GM12892 (cell line): ENCODE results near the gene DOK6.

Source experiments
- POLR2A ChIP-seq: IDR thresholded peaks from 2 replicates; pipeline ENCODE4 v1.6.1; 2011; ENCODE audit warnings: low read depth, low read length, control low read depth
- POLR2AphosphoS5 ChIP-seq: IDR thresholded peaks from 2 replicates; pipeline ENCODE4 v1.6.1; 2011; ENCODE audit warnings: low read depth, low read length, control low read depth
- TAF1 ChIP-seq: IDR thresholded peaks from 2 replicates; pipeline ENCODE4 v1.6.1; 2011; ENCODE audit warnings: low read depth, mild to moderate bottlenecking, control low read depth, low read length, borderline replicate concordance

DNA sequence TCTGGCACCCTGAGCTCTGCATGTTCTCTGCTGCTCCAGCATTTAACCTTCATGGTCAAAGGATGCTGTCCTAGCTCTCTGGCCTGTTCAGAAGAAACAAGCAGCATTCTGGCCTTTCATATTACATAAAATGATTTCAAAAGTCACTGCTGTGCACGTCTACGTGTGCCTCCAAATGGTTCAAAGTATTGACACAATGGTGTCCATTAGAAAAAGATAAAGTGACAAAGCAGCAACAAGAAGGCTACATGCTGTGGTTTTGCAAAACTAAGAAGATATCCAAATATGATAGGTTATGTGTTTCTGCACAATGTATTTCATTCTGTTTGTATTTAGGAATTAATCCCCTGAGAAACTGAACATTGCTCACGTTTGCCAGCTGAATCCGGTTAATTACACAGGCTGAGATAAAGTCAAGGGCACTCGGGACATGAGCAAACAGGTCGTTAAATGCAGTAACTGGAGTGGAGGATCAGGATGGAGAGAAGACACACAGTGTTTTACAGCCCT lies 258.5 kb downstream of the DOK6 start:
- TF ChIP-seq POLR2AphosphoS5 (no peak), TAF1 (no peak), POLR2A (no peak)
